OCI-LY3 (cell line): ENCODE measurements around the gene TXNDC17.

Experiments used
- EZH2phosphoT487 ChIP-seq: fragments of 200-600 bp; shearing (Covaris generic); IDR thresholded peaks from 2 replicates; pipeline ENCODE4 v1.6.1; 2018; ENCODE audit warnings: antibody characterized with exemption, mixed run types, low read depth
- TF ChIP-seq, protein P1 (sequence below): fragments of 200-600, 300-600 bp; sonication (generic); IDR thresholded peaks from 2 replicates; pipeline ENCODE4 v1.5.1; 2014; ENCODE audit warnings: antibody characterized with exemption, low read length, low read depth

DNA sequence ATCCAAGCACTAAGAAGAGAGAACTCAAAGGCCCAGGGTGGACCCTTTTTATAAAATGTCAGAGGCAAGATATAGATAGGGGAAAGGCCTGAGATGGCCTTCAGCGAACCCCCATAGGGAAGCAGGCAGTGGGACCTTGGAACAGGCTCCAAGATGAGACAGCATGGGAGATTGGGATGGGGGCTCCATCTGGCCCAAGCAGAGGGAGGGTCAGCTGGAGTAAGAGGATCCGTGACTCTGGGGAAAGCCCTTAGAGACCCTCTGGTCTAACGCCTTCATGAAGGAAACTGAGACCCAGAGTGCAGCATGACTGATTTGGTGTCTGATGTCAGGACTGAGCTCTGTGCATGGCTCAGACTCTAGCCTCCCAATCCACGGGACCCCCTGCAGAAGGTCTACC, 41.5 kb downstream of the TXNDC17 start:
- TF ChIP-seq, protein P1, sequence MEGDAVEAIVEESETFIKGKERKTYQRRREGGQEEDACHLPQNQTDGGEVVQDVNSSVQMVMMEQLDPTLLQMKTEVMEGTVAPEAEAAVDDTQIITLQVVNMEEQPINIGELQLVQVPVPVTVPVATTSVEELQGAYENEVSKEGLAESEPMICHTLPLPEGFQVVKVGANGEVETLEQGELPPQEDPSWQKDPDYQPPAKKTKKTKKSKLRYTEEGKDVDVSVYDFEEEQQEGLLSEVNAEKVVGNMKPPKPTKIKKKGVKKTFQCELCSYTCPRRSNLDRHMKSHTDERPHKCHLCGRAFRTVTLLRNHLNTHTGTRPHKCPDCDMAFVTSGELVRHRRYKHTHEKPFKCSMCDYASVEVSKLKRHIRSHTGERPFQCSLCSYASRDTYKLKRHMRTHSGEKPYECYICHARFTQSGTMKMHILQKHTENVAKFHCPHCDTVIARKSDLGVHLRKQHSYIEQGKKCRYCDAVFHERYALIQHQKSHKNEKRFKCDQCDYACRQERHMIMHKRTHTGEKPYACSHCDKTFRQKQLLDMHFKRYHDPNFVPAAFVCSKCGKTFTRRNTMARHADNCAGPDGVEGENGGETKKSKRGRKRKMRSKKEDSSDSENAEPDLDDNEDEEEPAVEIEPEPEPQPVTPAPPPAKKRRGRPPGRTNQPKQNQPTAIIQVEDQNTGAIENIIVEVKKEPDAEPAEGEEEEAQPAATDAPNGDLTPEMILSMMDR, result no peak
- TF ChIP-seq EZH2phosphoT487, result no peak
